ENCODE results near the gene POLDIP3.

POLDIP3 gene

DNA sequence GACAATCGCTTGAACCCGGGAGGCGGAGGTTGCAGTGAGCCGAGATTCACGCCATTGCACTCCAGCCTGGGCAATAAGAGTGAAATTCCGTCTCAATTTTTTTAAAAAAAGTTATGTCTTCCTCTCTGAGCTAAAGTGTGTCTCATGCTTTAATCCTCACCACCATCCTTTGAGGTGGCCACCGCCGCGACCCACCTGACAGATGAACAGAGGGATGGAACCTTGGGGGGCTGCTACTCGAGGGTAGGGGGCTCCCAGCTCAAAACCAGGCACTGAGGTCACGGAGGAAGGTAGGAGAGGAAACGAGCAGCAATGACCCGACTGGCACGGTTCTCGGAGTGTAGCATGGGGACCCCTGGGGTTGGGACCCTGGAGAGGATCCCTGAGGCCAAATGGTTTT, 10.7 kb upstream of the POLDIP3 start:
- CTCF ChIA-PET, result no interaction called here
- H3K27ac ChIP-seq, result peak overlapping the region; percentile 100
- TF ChIP-seq, protein P1, sequence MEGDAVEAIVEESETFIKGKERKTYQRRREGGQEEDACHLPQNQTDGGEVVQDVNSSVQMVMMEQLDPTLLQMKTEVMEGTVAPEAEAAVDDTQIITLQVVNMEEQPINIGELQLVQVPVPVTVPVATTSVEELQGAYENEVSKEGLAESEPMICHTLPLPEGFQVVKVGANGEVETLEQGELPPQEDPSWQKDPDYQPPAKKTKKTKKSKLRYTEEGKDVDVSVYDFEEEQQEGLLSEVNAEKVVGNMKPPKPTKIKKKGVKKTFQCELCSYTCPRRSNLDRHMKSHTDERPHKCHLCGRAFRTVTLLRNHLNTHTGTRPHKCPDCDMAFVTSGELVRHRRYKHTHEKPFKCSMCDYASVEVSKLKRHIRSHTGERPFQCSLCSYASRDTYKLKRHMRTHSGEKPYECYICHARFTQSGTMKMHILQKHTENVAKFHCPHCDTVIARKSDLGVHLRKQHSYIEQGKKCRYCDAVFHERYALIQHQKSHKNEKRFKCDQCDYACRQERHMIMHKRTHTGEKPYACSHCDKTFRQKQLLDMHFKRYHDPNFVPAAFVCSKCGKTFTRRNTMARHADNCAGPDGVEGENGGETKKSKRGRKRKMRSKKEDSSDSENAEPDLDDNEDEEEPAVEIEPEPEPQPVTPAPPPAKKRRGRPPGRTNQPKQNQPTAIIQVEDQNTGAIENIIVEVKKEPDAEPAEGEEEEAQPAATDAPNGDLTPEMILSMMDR (conservative IDR thresholded peaks at IDR 0.05; ENCODE audit: low read depth), result no peak
- no peak for DNase-seq (ENCODE audit: low spot score)
- POLR2A ChIA-PET (ENCODE audit: low non-redundant PET), result no interaction called here

GRCh38 chr22:42624551-42625106, 9.9 kb upstream of the POLDIP3 start:
- ChIA-PET CTCF (no interaction called here), POLR2A (ENCODE audit: low non-redundant PET) (no interaction called here)
- H3K27ac ChIP-seq, result peak overlapping the region; percentile 100
- DNase-seq (ENCODE audit: low spot score), result no peak
- TF ChIP-seq, protein P1 (conservative IDR thresholded peaks at IDR 0.05; ENCODE audit: low read depth), result no peak

DNA sequence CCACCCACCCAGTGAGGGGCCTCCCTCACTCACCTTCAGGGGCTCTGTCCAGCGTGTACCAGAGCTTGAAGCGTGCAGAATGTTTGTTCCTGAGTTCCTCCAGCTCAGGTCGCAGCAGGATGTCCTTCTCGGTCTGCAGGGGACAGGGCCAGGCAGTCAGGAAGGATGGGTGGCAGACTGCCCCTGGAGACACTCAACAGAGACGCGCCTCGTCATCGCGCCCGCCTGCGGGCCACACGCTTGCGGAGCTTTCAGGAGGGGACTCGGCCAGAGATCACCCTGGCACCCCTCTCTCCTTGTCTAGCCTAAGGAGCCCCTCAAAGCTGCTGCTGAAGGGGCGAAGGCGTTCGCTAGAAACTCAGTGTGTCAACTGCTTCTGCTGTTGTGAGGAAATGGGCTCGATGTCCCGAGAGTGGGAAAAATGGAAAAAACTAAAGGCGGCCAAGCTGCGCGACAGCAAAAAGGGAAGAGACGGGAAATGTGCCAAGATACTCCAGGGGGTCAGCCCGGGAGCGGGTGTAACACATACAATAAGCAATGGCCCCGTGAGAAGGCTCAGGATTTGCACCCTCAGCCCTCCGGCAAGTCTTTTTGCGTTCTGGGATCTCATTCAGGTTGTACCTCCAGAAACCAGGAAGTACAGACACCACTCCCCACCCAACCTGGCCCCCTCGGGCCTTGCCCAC, 9.2 kb upstream of the POLDIP3 start:
- peak overlapping the region; percentile 100 for H3K27ac ChIP-seq
- POLR2A ChIA-PET (ENCODE audit: low non-redundant PET), result no interaction called here
- CTCF ChIA-PET, result no interaction called here
- DNase-seq (ENCODE audit: low spot score), result no peak
- TF ChIP-seq, protein P1 (conservative IDR thresholded peaks at IDR 0.05; ENCODE audit: low read depth), result no peak

DNA sequence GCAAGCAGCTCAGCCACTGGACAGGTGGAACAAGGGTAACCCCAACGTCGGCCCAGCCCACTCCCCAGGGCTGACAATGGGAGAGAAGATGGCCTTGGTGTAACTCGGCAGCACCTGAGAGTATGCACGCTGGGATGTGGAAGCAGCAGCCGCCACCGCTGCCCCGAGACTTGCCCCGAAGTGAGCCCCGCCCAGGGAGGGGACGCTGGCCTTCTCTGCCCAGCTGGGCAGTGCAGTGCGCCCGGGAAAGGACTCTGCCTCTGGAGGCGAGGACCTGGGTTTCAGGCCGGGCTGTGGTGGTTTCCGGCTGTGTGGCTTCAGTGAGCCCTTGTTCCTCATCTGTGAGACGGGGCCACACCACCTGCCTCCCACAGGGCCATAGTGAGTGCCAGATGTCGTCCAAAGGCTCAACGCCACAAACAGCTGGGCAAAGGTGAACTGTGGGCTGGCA, 8.6 kb upstream of the POLDIP3 start:
- TF ChIP-seq, protein P1 (conservative IDR thresholded peaks at IDR 0.05; ENCODE audit: low read depth), result no peak
- DNase-seq (ENCODE audit: low spot score), result no peak
- H3K27ac ChIP-seq, result peak overlapping the region; percentile 100
- ChIA-PET POLR2A (ENCODE audit: low non-redundant PET) (no interaction called here), CTCF (no interaction called here)

GRCh38 chr22:42622061-42622710, 7.5 kb upstream of the POLDIP3 start:
- CTCF ChIA-PET, result interaction anchor here (0.6 to 2.0 kb wide), 6 partner anchors 9 to 715 kb away, joined by 3 to 6 read pairs (median 3); no protein-coding TSS in a partner anchor
- POLR2A ChIA-PET (ENCODE audit: low non-redundant PET), result no interaction called here
- H3K27ac ChIP-seq, result peak overlapping the region; percentile 100
- TF ChIP-seq, protein P1 (conservative IDR thresholded peaks at IDR 0.05; ENCODE audit: low read depth), result no peak
- DNase-seq (ENCODE audit: low spot score), result no peak

GRCh38 chr22:42621505-42622002, 6.9 kb upstream of the POLDIP3 start:
- H3K27ac ChIP-seq, result peak overlapping the region; percentile 100
- TF ChIP-seq, protein P1 (conservative IDR thresholded peaks at IDR 0.05; ENCODE audit: low read depth), result peak; percentile 90
- ChIA-PET POLR2A (ENCODE audit: low non-redundant PET) (no interaction called here), CTCF (interaction anchor here (0.6 to 2.0 kb wide), 8 partner anchors 10 to 714 kb away, joined by 3 to 6 read pairs (median 3); no protein-coding TSS in a partner anchor)
- peak; percentile 67 for DNase-seq (ENCODE audit: low spot score)
